Progenitor cell of endocrine pancreas (in vitro differentiated cells): Measurements from ENCODE around the gene FHL2. TPM values are rescaled to one million over a fixed set of nuclear protein-coding genes. Genes with fewer than 3 reads are reported as not detected.

Experiments used
- DNase-seq: peaks from one replicate; pipeline ENCODE4 v3.0.0; 2021; ENCODE audit warnings: low spot score; ENCODE audit not compliant: unreplicated experiment
- H3K27ac Mint-ChIP-seq: 2 replicates; pipeline ENCODE4 v1.8.0; 2021; ENCODE audit warnings: mild to moderate bottlenecking, moderate library complexity, mixed read lengths
- H3K27me3 Mint-ChIP-seq: 2 replicates; pipeline ENCODE4 v1.8.0; 2021; ENCODE audit warnings: mixed read lengths
- H3K36me3 Mint-ChIP-seq: 2 replicates; pipeline ENCODE4 v1.8.0; 2022; ENCODE audit warnings: mixed read lengths; ENCODE audit not compliant: insufficient read depth
- H3K4me1 Mint-ChIP-seq: 2 replicates; pipeline ENCODE4 v1.8.0; 2021; ENCODE audit warnings: low read depth, mixed read lengths
- H3K4me3 Mint-ChIP-seq: 2 replicates; pipeline ENCODE4 v1.8.0; 2021; ENCODE audit warnings: low read depth, mild to moderate bottlenecking, moderate library complexity, mixed read lengths
- H3K9me3 Mint-ChIP-seq: 2 replicates; pipeline ENCODE4 v1.8.0; 2021; ENCODE audit warnings: low read depth, mixed read lengths
- CTCF ChIP-seq: fragments of 200-600 bp; sonication (generic); IDR thresholded peaks from one replicate; pipeline ENCODE4 v1.5.0; 2021; ENCODE audit warnings: antibody characterized with exemption, mild to moderate bottlenecking; ENCODE audit not compliant: unreplicated experiment
- total RNA-seq: library from RNA; stranded (reverse); gene quantifications from 2 replicates; pipeline ENCODE4 v1.2.1, GENCODE V29; 2021

Gene FHL2
- total RNA-seq, 1 donor from 2014 or later, result 2.2 TPM

- Mint-ChIP-seq H3K27me3 (peaks cover 16% of the 10 kb centered on the region), H3K9me3 (no peaks in the 10 kb centered on the region), H3K4me3 (no peak overlapping the region), H3K36me3 (no peaks in the 10 kb centered on the region), H3K4me1 (no peaks in the 10 kb centered on the region), H3K27ac (no peak overlapping the region)
- no peak for TF ChIP-seq CTCF
- no peak for DNase-seq
Measured at GRCh38 chr2:105391763-105392662, 6.8 kb downstream of the FHL2 start.

GRCh38 chr2:105391058-105391627, 7.7 kb downstream of the FHL2 start:
- no peak for DNase-seq
- H3K27ac Mint-ChIP-seq, result no peak overlapping the region
- H3K9me3 Mint-ChIP-seq, result no peaks in the 10 kb centered on the region
- no peaks in the 10 kb centered on the region for H3K4me1 Mint-ChIP-seq
- no peak overlapping the region for H3K4me3 Mint-ChIP-seq
- H3K36me3 Mint-ChIP-seq, result no peaks in the 10 kb centered on the region
- no peak for TF ChIP-seq CTCF
- peaks cover 10% of the 10 kb centered on the region for H3K27me3 Mint-ChIP-seq

GRCh38 chr2:105390454-105390853, 8.4 kb downstream of the FHL2 start:
- no peaks in the 10 kb centered on the region for H3K36me3 Mint-ChIP-seq
- no peak overlapping the region for H3K4me3 Mint-ChIP-seq
- peaks cover 3% of the 10 kb centered on the region for H3K27me3 Mint-ChIP-seq
- no peaks in the 10 kb centered on the region for H3K4me1 Mint-ChIP-seq
- DNase-seq, result no peak
- no peak for TF ChIP-seq CTCF
- H3K27ac Mint-ChIP-seq, result no peak overlapping the region
- no peaks in the 10 kb centered on the region for H3K9me3 Mint-ChIP-seq

- no peak overlapping the region for H3K4me3 Mint-ChIP-seq
- no peak for DNase-seq
- no peak for TF ChIP-seq CTCF
- no peaks in the 10 kb centered on the region for H3K9me3 Mint-ChIP-seq
- H3K4me1 Mint-ChIP-seq, result no peaks in the 10 kb centered on the region
- H3K36me3 Mint-ChIP-seq, result no peaks in the 10 kb centered on the region
- no peak overlapping the region for H3K27ac Mint-ChIP-seq
- no peaks in the 10 kb centered on the region for H3K27me3 Mint-ChIP-seq
Measured at GRCh38 chr2:105388971-105389381, 9.9 kb downstream of the FHL2 start.

GRCh38 chr2:105387225-105387624, 11.6 kb downstream of the FHL2 start:
- H3K4me3 Mint-ChIP-seq, result no peak overlapping the region
- no peaks in the 10 kb centered on the region for H3K36me3 Mint-ChIP-seq
- no peaks in the 10 kb centered on the region for H3K4me1 Mint-ChIP-seq
- H3K27me3 Mint-ChIP-seq, result no peaks in the 10 kb centered on the region
- H3K27ac Mint-ChIP-seq, result no peak overlapping the region
- no peak for TF ChIP-seq CTCF
- DNase-seq, result no peak
- no peaks in the 10 kb centered on the region for H3K9me3 Mint-ChIP-seq
